GM12865 (cell line): ENCODE data around the gene ZFPL1.

ENCODE experiments used
- DNase-seq: peaks from one replicate; pipeline ENCODE4 v3.0.0; 2010; ENCODE audit warnings: low read depth
- H3K4me3 ChIP-seq: 2 replicates; pipeline ENCODE4 v1.5.1; 2011; ENCODE audit warnings: mild to moderate bottlenecking, low read depth, low read length, control low read depth
- TF ChIP-seq, protein P1 (sequence below): IDR thresholded peaks from 2 replicates; pipeline ENCODE4 v1.5.1; 2011; ENCODE audit warnings: low read length, control low read depth, low read depth, inconsistent platforms; ENCODE audit not compliant: insufficient read depth; ENCODE audit errors: missing control alignments

Gene ZFPL1

DNA sequence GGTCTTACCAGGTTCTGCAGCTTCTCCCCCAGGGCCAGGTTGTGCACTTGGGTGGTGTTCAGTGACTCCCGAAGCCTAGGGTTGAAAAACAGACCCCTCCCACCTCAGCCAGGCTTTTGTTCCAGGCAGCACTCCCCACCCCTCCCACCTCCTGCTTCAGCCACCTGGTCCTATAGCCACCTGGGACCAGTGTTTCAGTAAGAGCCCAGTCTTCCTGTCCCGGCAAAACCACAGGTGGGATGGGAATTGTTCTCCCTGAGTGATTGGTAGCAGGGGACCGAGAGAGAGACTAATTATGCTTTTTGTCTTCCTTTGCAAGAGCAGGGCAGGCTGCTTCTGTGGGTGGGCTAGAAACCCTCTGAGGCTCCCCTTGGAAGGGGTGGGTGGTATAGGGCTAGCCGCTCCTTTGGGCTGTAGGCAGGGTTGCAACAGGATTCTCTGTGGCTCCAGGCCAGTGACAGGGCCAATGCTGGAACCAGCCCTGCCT is 17.2 kb upstream of the ZFPL1 start:
- DNase-seq, result no peak
- TF ChIP-seq, protein P1, sequence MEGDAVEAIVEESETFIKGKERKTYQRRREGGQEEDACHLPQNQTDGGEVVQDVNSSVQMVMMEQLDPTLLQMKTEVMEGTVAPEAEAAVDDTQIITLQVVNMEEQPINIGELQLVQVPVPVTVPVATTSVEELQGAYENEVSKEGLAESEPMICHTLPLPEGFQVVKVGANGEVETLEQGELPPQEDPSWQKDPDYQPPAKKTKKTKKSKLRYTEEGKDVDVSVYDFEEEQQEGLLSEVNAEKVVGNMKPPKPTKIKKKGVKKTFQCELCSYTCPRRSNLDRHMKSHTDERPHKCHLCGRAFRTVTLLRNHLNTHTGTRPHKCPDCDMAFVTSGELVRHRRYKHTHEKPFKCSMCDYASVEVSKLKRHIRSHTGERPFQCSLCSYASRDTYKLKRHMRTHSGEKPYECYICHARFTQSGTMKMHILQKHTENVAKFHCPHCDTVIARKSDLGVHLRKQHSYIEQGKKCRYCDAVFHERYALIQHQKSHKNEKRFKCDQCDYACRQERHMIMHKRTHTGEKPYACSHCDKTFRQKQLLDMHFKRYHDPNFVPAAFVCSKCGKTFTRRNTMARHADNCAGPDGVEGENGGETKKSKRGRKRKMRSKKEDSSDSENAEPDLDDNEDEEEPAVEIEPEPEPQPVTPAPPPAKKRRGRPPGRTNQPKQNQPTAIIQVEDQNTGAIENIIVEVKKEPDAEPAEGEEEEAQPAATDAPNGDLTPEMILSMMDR, result no peak

DNA sequence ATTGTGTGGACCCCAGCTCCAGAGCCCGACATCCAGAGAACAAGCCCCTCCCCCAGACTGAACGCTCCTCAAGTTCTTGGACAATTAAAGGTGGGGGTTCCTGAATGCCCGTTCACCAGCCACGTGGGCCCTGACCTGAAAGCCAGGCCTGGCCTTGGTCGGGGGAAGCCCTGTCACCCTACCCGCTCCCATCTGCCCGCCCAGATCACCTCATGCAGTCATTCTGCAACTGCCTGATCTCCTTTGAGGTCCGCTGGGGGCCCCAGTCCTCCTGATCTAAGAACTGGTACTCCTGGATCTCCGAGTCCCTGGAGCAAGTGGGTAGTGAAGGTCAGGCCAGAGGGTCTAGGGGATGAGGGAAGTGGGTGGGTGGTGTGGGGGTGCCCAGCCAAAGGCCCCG is 16.6 kb upstream of the ZFPL1 start:
- TF ChIP-seq, protein P1, result no peak
- DNase-seq, result peak; percentile 70
- H3K4me3 ChIP-seq, result no peak overlapping the region

More for the DNA sequence above, 17.2 kb upstream of the ZFPL1 start:
- no peak overlapping the region for H3K4me3 ChIP-seq

DNA sequence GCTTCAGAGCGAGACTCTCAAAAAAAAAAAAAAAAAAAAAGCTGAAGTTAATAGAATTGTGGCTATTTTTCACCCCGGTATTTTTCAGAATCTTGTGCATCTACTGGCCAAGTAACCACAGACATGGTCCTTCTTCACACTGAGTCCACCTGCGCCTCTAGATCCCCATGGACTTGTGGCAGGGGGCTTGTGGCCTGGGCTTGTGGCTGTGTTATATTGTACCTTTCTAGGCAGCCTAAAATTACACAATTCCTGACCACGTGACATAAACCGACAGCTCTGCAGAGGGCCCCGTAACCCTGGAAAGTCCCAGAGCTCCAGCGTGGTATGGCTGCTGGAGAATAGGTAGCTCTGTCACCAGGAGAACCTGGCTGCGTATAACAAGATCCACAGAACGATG is 14.8 kb upstream of the ZFPL1 start:
- TF ChIP-seq, protein P1, result no peak
- no peak overlapping the region for H3K4me3 ChIP-seq
- DNase-seq, result peak; percentile 34

DNA sequence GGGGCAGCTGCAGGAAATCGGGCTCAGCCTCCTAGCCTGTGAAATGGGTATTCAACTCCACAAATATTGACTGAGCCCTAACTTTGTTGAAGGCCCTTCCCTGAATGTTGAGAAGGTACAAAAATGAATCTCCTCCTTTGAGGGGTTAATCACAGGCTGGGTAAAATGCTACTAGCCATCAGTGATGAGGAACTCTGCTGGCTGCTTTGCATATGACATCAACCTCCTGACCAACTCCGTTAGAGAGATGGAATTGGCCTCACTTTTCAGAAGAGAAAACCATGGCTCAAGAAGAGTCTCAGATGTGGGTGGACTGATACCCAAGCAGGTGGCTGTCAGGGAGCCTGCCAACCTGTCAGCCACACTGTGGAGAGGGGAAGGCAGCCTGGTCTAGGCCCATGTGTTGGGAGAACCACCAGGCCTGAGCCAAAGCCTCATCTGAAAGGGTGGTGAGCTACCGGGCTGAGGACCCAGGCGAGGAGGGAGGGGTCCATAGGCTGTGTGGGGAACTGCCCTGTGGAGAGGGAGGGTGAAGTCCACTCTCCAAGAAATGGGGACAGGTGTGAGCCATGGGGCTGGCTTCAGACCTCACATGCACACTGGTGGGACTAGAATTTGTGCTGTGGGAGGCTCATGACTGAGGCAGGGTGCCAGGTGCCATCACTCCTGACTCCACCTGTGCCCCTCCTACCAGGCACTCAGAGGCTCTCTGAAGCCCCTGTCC is 12.0 kb upstream of the ZFPL1 start:
- TF ChIP-seq, protein P1, result no peak
- DNase-seq, result peak; percentile 38
- no peak overlapping the region for H3K4me3 ChIP-seq

DNA sequence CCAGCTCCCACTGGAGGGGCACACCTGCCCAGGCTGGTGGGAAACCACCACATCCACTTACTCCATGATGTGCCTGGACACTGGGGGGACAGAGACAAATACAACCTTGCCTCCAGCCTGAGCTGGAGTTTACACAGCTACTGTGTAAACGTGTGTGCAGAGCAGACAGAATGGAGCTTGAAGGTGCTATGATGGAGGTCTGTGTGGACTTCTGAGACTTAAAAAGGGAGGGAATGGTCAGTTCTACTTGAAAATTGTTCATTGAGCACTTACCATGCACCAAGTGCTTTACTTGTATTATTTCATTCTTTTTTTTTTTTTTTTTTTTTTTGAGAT is 11.4 kb upstream of the ZFPL1 start:
- DNase-seq, result no peak
- H3K4me3 ChIP-seq, result no peak overlapping the region
- TF ChIP-seq, protein P1, result no peak

DNA sequence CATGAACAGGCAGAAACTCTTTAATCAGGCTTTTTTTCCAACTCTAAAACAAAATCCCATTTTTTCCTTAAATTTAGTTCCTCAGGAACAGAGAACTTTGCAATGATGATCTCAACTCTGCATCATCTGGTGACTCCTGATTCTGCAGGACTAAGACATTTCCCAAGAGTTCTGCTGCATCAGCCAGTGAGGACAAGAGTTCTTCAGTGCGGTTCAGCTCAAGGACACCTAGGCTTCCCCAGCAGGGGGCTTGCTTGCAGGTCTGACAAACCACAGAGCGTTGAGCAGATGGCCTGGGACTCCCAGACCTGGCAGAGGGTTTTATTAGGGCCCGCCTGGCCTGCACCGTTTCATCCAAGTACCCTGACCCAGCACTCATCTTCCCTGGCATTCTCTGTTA is 6.6 kb upstream of the ZFPL1 start:
- no peak for DNase-seq

More for the DNA sequence above, 6.6 kb upstream of the ZFPL1 start:
- TF ChIP-seq, protein P1, result no peak
- H3K4me3 ChIP-seq, result no peak overlapping the region
